Left lung (tissue), 10 donors: ENCODE measurements around the gene STS. TPM values are rescaled to one million over a fixed set of nuclear protein-coding genes. Genes with fewer than 3 reads are reported as not detected.

Source experiments
- ATAC-seq: fragments of 200-7000 bp; cut with Tn5 transposase; one replicate; pipeline ENCODE4 v1.9.1; 2020; ENCODE audit warnings: moderate library complexity
- DNase-seq, 4 donors: peaks; one replicate each; pipeline ENCODE4 v3.0.0-alpha.2; 2013 to 2020
- H3K27ac ChIP-seq, 2 donors: fragments of 200-600 bp; sonication (generic) in 1 of 2; one replicate each; pipeline versions ENCODE4 v1.5.0 to v1.8.0; 2020 to 2021
- H3K27me3 ChIP-seq, 2 donors: fragments of 200-600 bp; sonication (generic) in 1 of 2; one replicate each; pipeline versions ENCODE4 v1.5.0 to v1.8.0; 2020 to 2021
- H3K36me3 ChIP-seq, 2 donors: fragments of 200-600 bp; sonication (generic) in 1 of 2; one replicate each; pipeline versions ENCODE4 v1.5.0 to v1.8.0; 2020 to 2021
- H3K4me1 ChIP-seq, 2 donors: fragments of 200-600 bp; one replicate each; pipeline ENCODE4 v1.8.0; 2021
- H3K4me3 ChIP-seq, 2 donors: fragments of 200-600 bp; sonication (generic) in 1 of 2; one replicate each; pipeline versions ENCODE4 v1.5.0 to v1.8.0; 2020 to 2021; ENCODE audit warnings: mild to moderate bottlenecking in 1 of 2
- H3K9me3 ChIP-seq, 2 donors: fragments of 200-600 bp; sonication (generic) in 1 of 2; one replicate each; pipeline versions ENCODE4 v1.5.0 to v1.8.0; 2020 to 2021
- CTCF ChIP-seq, 2 donors: fragments of 200-600 bp; sonication (generic) in 1 of 2; IDR thresholded peaks; one replicate each; pipeline versions ENCODE4 v1.5.0 to v1.8.0; 2021; ENCODE audit warnings: antibody characterized with exemption in 2 of 2
- intact Hi-C, 2 donors: fragments of 100-400 bp; cut with DNase I; formaldehyde crosslinking; loops; one replicate each; pipeline versions ENCODE4 v1.11.2 to v1.14.2; 2022
- polyA plus RNA-seq, 6 donors: library from polyadenylated mRNA; unstranded; fragments of 120-200 nt; gene quantifications; one replicate each; pipeline ENCODE4 v1.2.1, GENCODE V29; 2013; ENCODE audit not compliant: insufficient read length in 6 of 6
- total RNA-seq, 2 donors: library from RNA; stranded (reverse); fragmentation: NEBNext Ultra II Directional; extraction: Animal tissue kit (Norgen Biotek cat#: 25700); gene quantifications; one replicate each; pipeline ENCODE4 v1.2.1, GENCODE V29; 2021
- donor health status: DM: no; HTN: yes; CAD: no.
- donor health status: DM: no; HTN: no; CAD: no.

Gene STS
- total and polyA plus RNA-seq, 8 donors = 4.9 to 33.8 (median 6.2) TPM

- no peaks in the 10 kb centered on the region for H3K9me3 ChIP-seq
- H3K36me3 ChIP-seq = no peaks in the 10 kb centered on the region
- intact Hi-C loops = no loop called here
- H3K4me3 ChIP-seq = no peak overlapping the region
- no peak for DNase-seq
- H3K4me1 ChIP-seq = peaks cover 7 to 18% of the 10 kb centered on the region in 2 donors
- no peaks in the 10 kb centered on the region for H3K27me3 ChIP-seq
- TF ChIP-seq CTCF (IDR thresholded peaks at IDR 0.05) = no peak
- no peak for ATAC-seq
- peak overlapping the region; percentile 7 to 53 for H3K27ac ChIP-seq
Measured at GRCh38 chrX:7146020-7146702, 1.4 kb upstream of the STS start.

GRCh38 chrX:7146703-7147412, 654 bp upstream of the STS start:
- ATAC-seq = peak; percentile 22
- Histone ChIP-seq H3K9me3 (no peaks in the 10 kb centered on the region), H3K27me3 (no peaks in the 10 kb centered on the region), H3K4me3 (peak overlapping the region; percentile 65 to 96), H3K4me1 (peaks cover 7 to 18% of the 10 kb centered on the region in 2 donors), H3K27ac (peak overlapping the region; percentile 87 to 91), H3K36me3 (no peaks in the 10 kb centered on the region)
- intact Hi-C loops = no loop called here
- TF ChIP-seq CTCF (IDR thresholded peaks at IDR 0.05) = no peak
- peak in 1 of 4 donors; percentile 39 for DNase-seq

GRCh38 chrX:7147978-7148854, 704 bp downstream of the STS start, which contains the start of gene PUDP:
Gene PUDP, minus strand, starts transcription at chrX:7148153. Its CDS starts 40 bp downstream, at chrX:7148113.
- Histone ChIP-seq H3K4me3 (peak within 1 kb of the TSS; percentile 65 to 96), H3K9me3 (no peaks in the 10 kb centered on the region), H3K27me3 (no peaks in the 10 kb centered on the region), H3K27ac (peak within 1 kb of the TSS; percentile 87 to 91), H3K36me3 (no peaks in the 10 kb centered on the region), H3K4me1 (peaks cover 7 to 18% of the 10 kb centered on the region in 2 donors)
- intact Hi-C loops = no loop called here
- DNase-seq = peak; percentile 92 to 94 (median 94)
- TF ChIP-seq CTCF (IDR thresholded peaks at IDR 0.05) = peak; percentile 25 to 32
- ATAC-seq = peak; percentile 93

GRCh38 chrX:7149411-7149810, 1.9 kb downstream of the STS start:
- no peak for TF ChIP-seq CTCF (IDR thresholded peaks at IDR 0.05)
- ATAC-seq (no peak), DNase-seq (no peak)
- H3K36me3 ChIP-seq = no peaks in the 10 kb centered on the region
- intact Hi-C loops = no loop called here
- no peaks in the 10 kb centered on the region for H3K27me3 ChIP-seq
- H3K9me3 ChIP-seq = no peaks in the 10 kb centered on the region
- H3K4me3 ChIP-seq = no peak overlapping the region
- peaks cover 7 to 18% of the 10 kb centered on the region in 2 donors for H3K4me1 ChIP-seq
- H3K27ac ChIP-seq = no peak overlapping the region
